ENCODE results near the gene AXL.
A peak's percentile ranks its signal among the peaks of the same experiment; 100 is the strongest.

- peak in 1 of 2 donors; percentile 20 for TF ChIP-seq CTCF (conservative IDR thresholded peaks at IDR 0.05 in 1 of 2, IDR thresholded peaks at IDR 0.05 in 1 of 2; ENCODE audit: extremely low read depth in 1 of 2, insufficient read depth in 1 of 2, low read depth in 1 of 2, low read length in 2 of 2)
- no peak for TF ChIP-seq EZH2 (IDR thresholded peaks at IDR 0.05; ENCODE audit: borderline replicate concordance, low read length)
Measured at GRCh38 chr19:41205995-41206394, 13.0 kb upstream of the AXL start.

Data from mammary epithelial cell (primary cell).